PFSK-1 (cell line): ENCODE data around the gene SFTPD.

Source experiments
- FOXP2 ChIP-seq: optimal IDR thresholded peaks from 2 replicates; pipeline ENCODE3; 2011; ENCODE audit warnings: borderline replicate concordance, control low read depth, inconsistent platforms; ENCODE audit not compliant: insufficient read depth; ENCODE audit errors: extremely low read length, extremely low read depth
- POLR2AphosphoS5 ChIP-seq: IDR thresholded peaks from 2 replicates; pipeline ENCODE4 v1.6.1; 2012; ENCODE audit warnings: low read depth, mild to moderate bottlenecking, control low read depth, low read length, moderate library complexity
- SIN3A ChIP-seq: IDR thresholded peaks from 2 replicates; pipeline ENCODE4 v1.6.1; 2012; ENCODE audit warnings: mild to moderate bottlenecking, low read length, moderate library complexity, borderline replicate concordance; ENCODE audit not compliant: insufficient read depth
- TAF1 ChIP-seq: IDR thresholded peaks from 2 replicates; pipeline ENCODE4 v1.6.1; 2012; ENCODE audit warnings: low read length, control low read depth, borderline replicate concordance; ENCODE audit not compliant: insufficient read depth
- TF ChIP-seq, protein P1 (sequence below), 2 experiments: IDR thresholded peaks; 2 replicates each; pipeline versions ENCODE4 v1.6.1 to v1.8.0; 2011 to 2012; ENCODE audit warnings: low read depth in 2 of 2, low read length in 2 of 2, control low read depth in 1 of 2, inconsistent platforms in 1 of 2, mild to moderate bottlenecking in 1 of 2, moderate library complexity in 1 of 2; ENCODE audit not compliant: insufficient read depth in 1 of 2

SFTPD gene

DNA sequence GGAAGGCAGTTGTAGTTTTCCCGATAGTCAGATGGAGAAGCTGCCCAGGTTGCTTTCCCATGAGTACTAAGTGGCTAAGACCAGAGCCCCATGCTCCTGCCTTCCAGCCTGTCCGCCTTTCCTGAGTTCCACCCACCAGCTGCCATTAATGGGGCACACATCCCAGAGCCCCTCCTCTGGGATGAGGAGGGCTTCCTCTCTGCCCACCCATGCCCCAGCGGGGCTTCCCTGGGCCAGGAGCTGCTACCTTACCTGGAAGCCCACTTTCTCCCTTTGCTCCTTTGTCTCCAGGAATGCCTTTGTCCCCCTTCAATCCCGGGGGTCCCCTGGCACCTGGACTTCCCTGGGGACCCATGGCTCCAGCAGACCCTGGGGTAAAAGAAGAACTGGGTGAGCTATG is 7.8 kb downstream of the SFTPD start:
- TF ChIP-seq, protein P1, sequence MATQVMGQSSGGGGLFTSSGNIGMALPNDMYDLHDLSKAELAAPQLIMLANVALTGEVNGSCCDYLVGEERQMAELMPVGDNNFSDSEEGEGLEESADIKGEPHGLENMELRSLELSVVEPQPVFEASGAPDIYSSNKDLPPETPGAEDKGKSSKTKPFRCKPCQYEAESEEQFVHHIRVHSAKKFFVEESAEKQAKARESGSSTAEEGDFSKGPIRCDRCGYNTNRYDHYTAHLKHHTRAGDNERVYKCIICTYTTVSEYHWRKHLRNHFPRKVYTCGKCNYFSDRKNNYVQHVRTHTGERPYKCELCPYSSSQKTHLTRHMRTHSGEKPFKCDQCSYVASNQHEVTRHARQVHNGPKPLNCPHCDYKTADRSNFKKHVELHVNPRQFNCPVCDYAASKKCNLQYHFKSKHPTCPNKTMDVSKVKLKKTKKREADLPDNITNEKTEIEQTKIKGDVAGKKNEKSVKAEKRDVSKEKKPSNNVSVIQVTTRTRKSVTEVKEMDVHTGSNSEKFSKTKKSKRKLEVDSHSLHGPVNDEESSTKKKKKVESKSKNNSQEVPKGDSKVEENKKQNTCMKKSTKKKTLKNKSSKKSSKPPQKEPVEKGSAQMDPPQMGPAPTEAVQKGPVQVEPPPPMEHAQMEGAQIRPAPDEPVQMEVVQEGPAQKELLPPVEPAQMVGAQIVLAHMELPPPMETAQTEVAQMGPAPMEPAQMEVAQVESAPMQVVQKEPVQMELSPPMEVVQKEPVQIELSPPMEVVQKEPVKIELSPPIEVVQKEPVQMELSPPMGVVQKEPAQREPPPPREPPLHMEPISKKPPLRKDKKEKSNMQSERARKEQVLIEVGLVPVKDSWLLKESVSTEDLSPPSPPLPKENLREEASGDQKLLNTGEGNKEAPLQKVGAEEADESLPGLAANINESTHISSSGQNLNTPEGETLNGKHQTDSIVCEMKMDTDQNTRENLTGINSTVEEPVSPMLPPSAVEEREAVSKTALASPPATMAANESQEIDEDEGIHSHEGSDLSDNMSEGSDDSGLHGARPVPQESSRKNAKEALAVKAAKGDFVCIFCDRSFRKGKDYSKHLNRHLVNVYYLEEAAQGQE (IDR thresholded peaks at IDR 0.05; ENCODE audit: insufficient read depth in 1 of 2, low read depth in 2 of 2, low read length in 2 of 2) = no peak
- TF ChIP-seq FOXP2 (no peak), POLR2AphosphoS5 (no peak), TAF1 (no peak), SIN3A (no peak)

DNA sequence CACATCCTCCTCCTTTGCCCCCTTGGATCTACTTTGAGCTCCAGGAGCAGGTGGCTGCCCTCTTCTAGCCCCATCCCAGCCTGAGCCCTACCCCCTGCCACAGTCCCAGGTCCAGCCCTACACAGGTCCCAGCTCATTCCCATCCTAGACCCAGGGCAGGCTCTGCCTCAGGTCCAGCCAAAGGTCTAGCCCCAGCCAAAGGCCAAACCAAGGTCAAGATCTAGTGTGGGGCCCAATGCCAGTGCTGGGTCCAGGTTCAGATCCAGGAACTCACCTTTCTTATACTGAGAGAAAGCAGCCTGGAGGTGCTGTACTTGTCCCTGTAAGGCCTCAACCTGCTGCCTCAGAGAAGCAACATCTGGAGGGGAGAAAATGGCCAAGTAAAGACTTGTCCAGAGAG is 8.5 kb downstream of the SFTPD start:
- no peak for TF ChIP-seq TAF1

DNA sequence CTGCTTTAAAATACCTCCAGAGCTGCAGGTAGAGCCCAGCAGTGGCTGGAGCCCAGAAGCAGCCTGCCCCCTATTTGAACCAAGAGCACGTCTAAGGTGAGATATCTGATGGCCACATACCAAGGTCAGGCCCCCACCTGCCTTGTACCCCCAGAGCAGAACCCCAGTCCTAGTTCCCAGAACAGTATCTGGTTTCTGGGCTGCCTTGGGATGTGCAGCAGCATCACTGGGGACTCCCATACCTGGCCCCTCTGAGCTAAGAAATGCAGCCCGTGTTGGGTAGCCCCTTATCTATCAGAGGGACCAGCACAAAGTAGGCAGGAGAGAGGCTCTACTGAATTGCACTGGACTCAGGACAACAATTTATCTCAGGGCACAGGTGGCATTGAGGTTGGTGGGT is 8.9 kb downstream of the SFTPD start:
- TF ChIP-seq SIN3A = no peak
- TF ChIP-seq, protein P1 (IDR thresholded peaks at IDR 0.05; ENCODE audit: insufficient read depth in 1 of 2, low read depth in 2 of 2, low read length in 2 of 2) = no peak
- no peak for TF ChIP-seq POLR2AphosphoS5
- no peak for TF ChIP-seq FOXP2
- TF ChIP-seq TAF1 = no peak

DNA sequence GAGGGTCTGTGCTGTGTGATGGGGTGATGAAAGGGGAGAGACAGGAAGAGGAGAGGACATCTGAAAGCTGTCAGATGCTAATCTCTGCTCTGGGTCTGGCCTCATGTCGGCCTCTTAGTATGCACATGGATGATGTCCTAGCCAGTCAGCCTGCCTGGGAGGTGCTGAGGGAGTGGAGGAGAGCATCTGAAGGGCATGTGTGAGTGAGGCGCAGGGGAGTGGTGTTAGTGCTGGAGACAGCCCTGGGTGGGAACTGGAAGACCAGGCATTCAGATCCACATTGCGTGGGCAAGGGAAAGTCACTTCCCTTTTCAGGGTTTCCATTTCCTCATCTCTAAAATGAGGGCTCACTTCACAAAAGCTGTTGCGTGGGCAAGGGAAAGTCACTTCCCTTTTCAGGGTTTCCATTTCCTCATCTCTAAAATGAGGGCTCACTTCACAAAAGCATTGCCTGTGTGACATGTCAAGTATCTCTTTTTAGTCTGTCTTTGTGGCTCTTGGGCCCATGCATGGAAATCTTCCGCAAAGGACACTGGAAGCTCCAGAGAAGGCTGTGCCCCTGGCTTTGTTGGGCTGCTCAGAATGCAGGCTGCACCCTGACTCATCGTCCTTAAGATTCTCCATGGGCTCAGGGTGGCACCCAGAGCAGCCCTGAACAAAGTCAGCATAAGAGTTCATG is 10.0 kb downstream of the SFTPD start:
- TF ChIP-seq SIN3A (no peak), POLR2AphosphoS5 (no peak), TAF1 (no peak), FOXP2 (no peak)
- TF ChIP-seq, protein P1 (IDR thresholded peaks at IDR 0.05; ENCODE audit: insufficient read depth in 1 of 2, low read depth in 2 of 2, low read length in 2 of 2) = no peak

DNA sequence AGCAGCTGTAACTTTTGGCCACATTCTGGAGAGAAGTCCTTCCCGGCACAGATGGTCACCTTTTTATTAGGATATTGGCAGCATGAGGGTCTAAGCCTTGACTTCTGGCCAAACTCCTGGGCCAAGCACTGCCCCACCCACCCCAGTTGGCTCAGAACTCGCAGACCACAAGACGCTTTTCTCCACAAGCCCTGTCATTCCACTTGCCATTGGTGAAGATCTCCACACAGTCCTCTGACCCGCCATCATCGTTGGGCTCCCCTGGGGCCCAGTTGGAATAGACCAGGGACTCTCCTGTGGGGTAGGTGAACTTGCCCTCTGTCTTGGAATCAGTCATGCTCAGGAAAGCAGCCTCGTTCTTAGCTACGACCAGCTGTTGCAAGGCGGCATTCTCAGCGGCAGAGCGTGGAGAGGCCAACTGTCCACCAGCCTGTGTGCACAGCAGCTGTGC is 11.2 kb downstream of the SFTPD start:
- no peak for TF ChIP-seq POLR2AphosphoS5
- no peak for TF ChIP-seq FOXP2
- TF ChIP-seq, protein P1 (IDR thresholded peaks at IDR 0.05; ENCODE audit: insufficient read depth in 1 of 2, low read depth in 2 of 2, low read length in 2 of 2) = no peak
- TF ChIP-seq TAF1 = no peak
- TF ChIP-seq SIN3A = no peak
